Prostate gland (tissue), 2 donors: ENCODE results near the gene GJB5.
A peak's percentile ranks its signal among the peaks of the same experiment; 100 is the strongest.

Experiments used
- CTCF ChIP-seq, 4 experiments: fragments of 200-600 bp in 2 of 4; fragments of 450-650 bp in 2 of 4; sonication (generic) in 2 of 4; IDR thresholded peaks; 1 replicate in 3 of 4; 2 replicates in 1 of 4; pipeline ENCODE4 v1.5.1; 2016 to 2019; ENCODE audit warnings: antibody characterized with exemption in 4 of 4, mild to moderate bottlenecking in 2 of 4, moderate library complexity in 2 of 4
- POLR2AphosphoS5 ChIP-seq: sonication (generic); formaldehyde crosslinking; IDR thresholded peaks from one replicate; pipeline ENCODE4 v1.6.1; 2017; ENCODE audit warnings: antibody characterized with exemption

- peak in 1 of 4 experiments; percentile 18 for TF ChIP-seq CTCF (IDR thresholded peaks at IDR 0.05)
- TF ChIP-seq POLR2AphosphoS5: peak; percentile 55
Measured at GRCh38 chr1:34781844-34782391, 27.1 kb downstream of the GJB5 start.
